ENCODE results near the gene LTK.
A peak's percentile ranks its signal among the peaks of the same experiment; 100 is the strongest.

LTK gene

GRCh38 chr15:41483519-41483918 lies 30.1 kb downstream of the LTK start:
- TF ChIP-seq CTCF (IDR thresholded peaks at IDR 0.05; ENCODE audit: extremely low read depth, missing control alignments) = no peak
- DNase-seq (ENCODE audit: low spot score) = peak; percentile 43

- TF ChIP-seq CTCF (IDR thresholded peaks at IDR 0.05; ENCODE audit: extremely low read depth, missing control alignments) = no peak
- peak; percentile 90 for DNase-seq (ENCODE audit: low spot score)
These were observed 30.5 kb downstream of the LTK start for GRCh38 chr15:41483115-41483514.

GRCh38 chr15:41482110-41482877 lies 31.3 kb downstream of the LTK start:
- TF ChIP-seq CTCF (IDR thresholded peaks at IDR 0.05; ENCODE audit: extremely low read depth, missing control alignments) = no peak

GRCh38 chr15:41480396-41481140 lies 33.1 kb downstream of the LTK start:
- no peak for DNase-seq (ENCODE audit: low spot score)
- no peak for TF ChIP-seq CTCF (IDR thresholded peaks at IDR 0.05; ENCODE audit: extremely low read depth, missing control alignments)

More at GRCh38 chr15:41482110-41482877, 31.3 kb downstream of the LTK start:
- no peak for DNase-seq (ENCODE audit: low spot score)

- DNase-seq (ENCODE audit: low spot score) = no peak
- no peak for TF ChIP-seq CTCF (IDR thresholded peaks at IDR 0.05; ENCODE audit: extremely low read depth, missing control alignments)
These were observed 37.1 kb downstream of the LTK start for GRCh38 chr15:41476416-41477048.

GRCh38 chr15:41474941-41475340 lies 38.7 kb downstream of the LTK start:
- no peak for DNase-seq (ENCODE audit: low spot score)
- TF ChIP-seq CTCF (IDR thresholded peaks at IDR 0.05; ENCODE audit: extremely low read depth, missing control alignments) = no peak

- DNase-seq (ENCODE audit: low spot score) = no peak
- TF ChIP-seq CTCF (IDR thresholded peaks at IDR 0.05; ENCODE audit: extremely low read depth, missing control alignments) = no peak
These were observed 39.2 kb downstream of the LTK start for GRCh38 chr15:41474436-41474835.

Measured in GM20000 (cell line).